Thoracic aorta (tissue), 2 donors: ENCODE results near the gene PERM1. TPM values are rescaled to one million over a fixed set of nuclear protein-coding genes. Genes with fewer than 3 reads are reported as not detected.
"Not testable (repeated sequence)": the region's sequence is repeated elsewhere in the genome, so short reads cannot be mapped to it uniquely, and the experiment has no call there.

Source experiments
- ATAC-seq: fragments of 150-250 bp; one replicate; pipeline ENCODE4 v1.8.0; 2017; ENCODE audit warnings: low read depth; ENCODE audit not compliant: insufficient number of reproducible peaks, low FRiP score
- DNase-seq: peaks from one replicate; pipeline ENCODE4 v3.0.0-alpha.2; 2020; ENCODE audit warnings: low spot score
- H3K27ac ChIP-seq, 2 donors: fragments of 200-600 bp; sonication (generic); 1 replicate in 1 of 2; 2 replicates in 1 of 2; pipeline ENCODE4 v1.5.1; 2016; ENCODE audit warnings: mild to moderate bottlenecking in 2 of 2, moderate library complexity in 2 of 2
- H3K27me3 ChIP-seq: fragments of 200-600 bp; sonication (generic); replicated peaks from 2 replicates; pipeline ENCODE4 v1.6.0; 2016; ENCODE audit warnings: mild to moderate bottlenecking; ENCODE audit not compliant: insufficient read depth
- H3K36me3 ChIP-seq: fragments of 200-600 bp; sonication (generic); one replicate; pipeline ENCODE4 v1.5.1; 2016
- H3K4me1 ChIP-seq, 2 donors: fragments of 200-600 bp; sonication (generic); 1 replicate in 1 of 2; 2 replicates in 1 of 2; pipeline versions ENCODE4 v1.5.1 to v1.6.0; 2016; ENCODE audit warnings: low read depth in 2 of 2, mild to moderate bottlenecking in 1 of 2; ENCODE audit not compliant: control insufficient read depth in 1 of 2
- H3K4me3 ChIP-seq: fragments of 200-600 bp; sonication (generic); 2 replicates; pipeline ENCODE4 v1.5.1; 2016; ENCODE audit warnings: mild to moderate bottlenecking
- H3K9me3 ChIP-seq: fragments of 200-600 bp; sonication (generic); 2 replicates; pipeline ENCODE4 v1.5.1; 2016
- total RNA-seq, 2 donors: library from RNA; depleted of rRNA; stranded (reverse); fragments of >200 nt; gene quantifications; one replicate each; pipeline versions ENCODE4 v1.1.0 to v1.2.3, GENCODE V29; 2016
- TF ChIP-seq, protein P1 (sequence below): fragments of 200-600 bp; sonication (generic); IDR thresholded peaks from one replicate; pipeline ENCODE4 v1.5.1; 2019; ENCODE audit warnings: antibody characterized with exemption

The PERM1 gene
- total RNA-seq, 2 donors from 2014 or later: 0.54 to 0.99 TPM

DNA sequence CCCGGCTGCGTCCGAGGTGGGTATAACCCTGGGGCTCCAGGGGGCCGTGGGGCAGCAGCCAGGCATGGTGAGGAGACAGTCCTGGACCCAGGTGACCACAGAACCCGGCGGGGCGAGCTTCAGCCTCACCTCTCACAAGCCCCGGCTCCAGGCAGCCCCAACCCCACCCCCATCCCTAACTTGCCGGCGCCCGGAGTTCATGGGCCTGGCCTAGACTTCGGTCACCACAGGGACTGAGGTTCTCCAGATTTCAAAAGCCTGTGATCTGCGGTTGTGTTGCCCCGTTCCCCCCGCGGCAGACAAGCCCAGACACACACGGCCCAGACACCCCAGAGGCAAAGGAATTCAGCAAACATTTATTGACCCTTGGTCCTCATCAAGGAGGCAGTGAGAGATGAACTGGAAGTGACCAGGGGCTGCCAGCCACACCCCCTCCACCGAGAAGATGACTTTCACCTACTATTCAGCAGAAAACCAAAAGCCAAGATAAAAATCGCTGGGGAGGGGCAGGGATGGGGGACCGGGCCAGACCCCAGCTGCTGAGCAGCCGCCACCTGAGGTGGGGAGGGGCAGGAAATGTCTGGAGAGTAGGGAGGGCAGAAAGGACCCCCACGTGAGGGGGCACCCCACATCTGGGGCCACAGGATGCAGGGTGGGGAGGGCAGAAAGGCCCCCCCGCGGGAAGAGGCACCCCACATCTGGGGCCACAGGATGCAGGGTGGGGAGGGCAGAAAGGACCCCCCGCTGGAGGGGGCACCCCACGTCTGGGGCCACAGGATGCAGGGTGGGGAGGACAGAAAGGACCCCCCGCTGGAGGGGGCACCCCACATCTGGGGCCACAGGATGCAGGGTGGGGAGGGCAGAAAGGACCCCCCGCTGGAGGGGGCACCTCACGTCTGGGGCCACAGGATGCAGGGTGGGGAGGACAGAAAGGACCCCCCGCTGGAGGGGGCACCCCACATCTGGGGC is 14.1 kb upstream of the PERM1 start:
- Histone ChIP-seq H3K36me3 (no peaks in the 10 kb centered on the region), H3K27me3 (no peaks in the 10 kb centered on the region), H3K4me1 (peaks cover 9 to 21% of the 10 kb centered on the region in 2 donors), H3K4me3 (no peak overlapping the region), H3K27ac (no peak overlapping the region), H3K9me3 (peaks cover 5% of the 10 kb centered on the region)
- TF ChIP-seq, protein P1, sequence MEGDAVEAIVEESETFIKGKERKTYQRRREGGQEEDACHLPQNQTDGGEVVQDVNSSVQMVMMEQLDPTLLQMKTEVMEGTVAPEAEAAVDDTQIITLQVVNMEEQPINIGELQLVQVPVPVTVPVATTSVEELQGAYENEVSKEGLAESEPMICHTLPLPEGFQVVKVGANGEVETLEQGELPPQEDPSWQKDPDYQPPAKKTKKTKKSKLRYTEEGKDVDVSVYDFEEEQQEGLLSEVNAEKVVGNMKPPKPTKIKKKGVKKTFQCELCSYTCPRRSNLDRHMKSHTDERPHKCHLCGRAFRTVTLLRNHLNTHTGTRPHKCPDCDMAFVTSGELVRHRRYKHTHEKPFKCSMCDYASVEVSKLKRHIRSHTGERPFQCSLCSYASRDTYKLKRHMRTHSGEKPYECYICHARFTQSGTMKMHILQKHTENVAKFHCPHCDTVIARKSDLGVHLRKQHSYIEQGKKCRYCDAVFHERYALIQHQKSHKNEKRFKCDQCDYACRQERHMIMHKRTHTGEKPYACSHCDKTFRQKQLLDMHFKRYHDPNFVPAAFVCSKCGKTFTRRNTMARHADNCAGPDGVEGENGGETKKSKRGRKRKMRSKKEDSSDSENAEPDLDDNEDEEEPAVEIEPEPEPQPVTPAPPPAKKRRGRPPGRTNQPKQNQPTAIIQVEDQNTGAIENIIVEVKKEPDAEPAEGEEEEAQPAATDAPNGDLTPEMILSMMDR: no peak
- no peak for ATAC-seq
- DNase-seq: no peak

DNA sequence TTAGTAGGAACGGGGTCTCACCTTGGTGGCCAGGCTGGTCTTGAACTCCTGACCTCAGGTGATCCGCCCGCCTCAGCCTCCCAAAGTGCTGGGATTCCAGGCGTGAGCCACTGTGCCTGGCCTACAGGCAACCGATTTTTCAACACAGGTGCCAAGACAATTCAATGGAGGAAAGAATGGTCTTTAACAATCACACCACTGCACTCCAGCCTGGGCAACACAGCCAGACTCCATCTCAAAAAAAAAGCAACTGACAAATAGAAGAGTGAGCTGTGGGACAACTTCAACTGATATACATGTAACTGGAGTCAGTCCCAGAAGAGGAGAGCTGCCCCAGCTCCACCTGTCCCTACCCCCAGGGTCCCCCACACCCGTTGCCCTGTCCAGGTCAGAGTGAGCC is 12.7 kb upstream of the PERM1 start:
- not testable (repeated sequence) for ATAC-seq, H3K27me3 ChIP-seq, H3K36me3 ChIP-seq, H3K27ac ChIP-seq, H3K4me3 ChIP-seq, H3K9me3 ChIP-seq, DNase-seq
- H3K4me1 ChIP-seq: peaks cover 9 to 16% of the 10 kb centered on the region in 2 donors

DNA sequence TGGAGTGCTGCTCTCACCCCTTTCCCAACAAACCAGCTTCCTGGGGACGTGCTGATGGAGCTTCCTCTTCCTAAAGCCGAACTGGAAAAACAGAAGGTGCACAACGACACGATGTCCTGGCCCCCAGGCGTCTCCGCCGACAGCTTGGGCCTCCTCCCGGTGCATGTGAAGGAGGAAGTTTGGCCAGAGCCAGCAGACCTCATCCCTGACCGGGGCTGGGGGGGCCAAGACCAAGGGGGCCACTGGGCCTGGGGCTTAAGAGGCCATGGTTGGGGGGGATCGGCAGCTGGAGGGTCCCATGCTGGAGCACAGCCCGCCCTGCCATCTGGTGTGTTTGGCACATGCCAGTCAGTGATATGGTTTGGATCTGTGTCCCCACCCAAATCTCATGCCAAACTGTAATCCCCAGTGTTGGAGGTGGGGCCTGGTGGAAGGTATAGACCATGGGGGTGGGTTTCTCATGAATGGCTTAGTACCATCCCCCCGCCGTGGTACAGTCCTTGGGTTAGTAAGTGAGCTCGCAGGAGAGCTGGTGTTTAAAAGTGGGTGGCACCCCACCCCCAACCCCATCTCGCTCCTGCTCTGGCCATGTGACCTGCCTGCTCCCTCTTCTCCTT is 11.6 kb upstream of the PERM1 start:
- Histone ChIP-seq H3K9me3 (peaks cover 5% of the 10 kb centered on the region), H3K4me3 (no peak overlapping the region), H3K27ac (no peak overlapping the region), H3K36me3 (no peaks in the 10 kb centered on the region), H3K4me1 (peaks cover 5 to 16% of the 10 kb centered on the region in 2 donors), H3K27me3 (no peaks in the 10 kb centered on the region)
- no peak for DNase-seq
- ATAC-seq: no peak
- TF ChIP-seq, protein P1: no peak

DNA sequence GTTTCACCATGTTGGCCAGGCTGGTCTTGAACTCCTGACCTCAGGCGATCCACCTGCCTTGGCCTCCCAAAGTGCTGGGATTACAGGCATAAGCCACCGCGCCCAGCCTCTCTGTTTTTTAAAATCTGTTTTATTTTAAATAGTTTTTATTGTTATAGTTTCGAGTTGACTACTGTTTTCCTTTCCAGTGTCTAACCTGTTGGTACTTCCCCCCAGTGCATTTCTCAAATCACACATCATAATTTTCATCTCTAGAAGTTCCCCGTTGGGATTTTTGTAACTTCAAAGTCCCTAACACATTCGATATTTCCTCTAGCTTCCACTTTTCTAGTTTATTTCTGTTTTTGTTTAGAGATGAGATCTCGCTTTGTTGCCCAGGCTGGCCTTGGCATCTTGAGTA is 10.5 kb upstream of the PERM1 start:
- TF ChIP-seq, protein P1: no peak
- H3K9me3 ChIP-seq: peaks cover 5% of the 10 kb centered on the region
- DNase-seq (no peak), ATAC-seq (no peak)
- no peak overlapping the region for H3K4me3 ChIP-seq
- H3K27ac ChIP-seq: no peak overlapping the region
- H3K4me1 ChIP-seq: peaks cover 0 to 5% of the 10 kb centered on the region in 2 donors
- H3K36me3 ChIP-seq: no peaks in the 10 kb centered on the region
- no peaks in the 10 kb centered on the region for H3K27me3 ChIP-seq

DNA sequence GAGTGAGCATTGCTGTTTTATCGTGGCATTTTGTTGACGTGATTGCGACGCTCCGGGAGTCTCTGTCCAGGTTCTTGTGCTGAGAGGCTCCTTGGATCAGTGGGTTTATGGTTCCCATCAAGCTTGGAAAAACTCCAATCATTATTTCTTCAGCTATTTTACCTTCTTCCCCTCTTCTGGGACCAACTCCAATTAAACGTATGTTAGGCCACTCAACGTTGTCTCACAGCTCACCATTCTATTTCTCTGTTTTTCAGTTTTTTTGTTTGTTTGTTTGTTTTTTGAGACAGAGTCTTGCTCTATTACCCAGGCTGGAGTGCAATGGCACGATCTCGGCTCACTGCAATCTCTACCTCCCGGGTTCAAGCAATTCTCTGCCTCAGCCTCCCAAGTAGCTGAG is 10.0 kb upstream of the PERM1 start:
- TF ChIP-seq, protein P1: no peak
- no peak for DNase-seq
- no peaks in the 10 kb centered on the region for H3K36me3 ChIP-seq

DNA sequence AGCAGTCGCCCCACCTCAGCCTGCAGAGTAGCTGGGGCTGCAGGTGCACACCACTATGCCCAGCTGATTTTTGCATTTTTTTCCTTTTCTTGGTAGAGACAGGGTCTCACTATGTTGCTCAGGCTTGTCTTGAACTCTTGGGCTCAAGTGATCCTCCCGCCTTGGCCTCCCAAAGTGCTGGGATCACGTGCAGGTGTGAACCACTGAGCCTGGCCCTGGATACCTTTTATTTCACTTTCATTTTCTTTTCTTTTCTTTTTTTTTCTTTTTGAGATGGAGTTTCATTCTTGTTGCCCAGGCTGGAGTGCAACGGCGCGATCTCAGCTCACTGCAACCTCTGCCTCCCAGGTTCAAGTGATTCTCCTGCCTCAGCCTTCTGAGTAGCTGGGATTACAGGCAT is 9.4 kb upstream of the PERM1 start:
- not testable (repeated sequence) for DNase-seq, H3K27ac ChIP-seq, H3K36me3 ChIP-seq, ATAC-seq, H3K4me3 ChIP-seq, H3K27me3 ChIP-seq, H3K4me1 ChIP-seq, H3K9me3 ChIP-seq

More for the DNA sequence above, 10.0 kb upstream of the PERM1 start:
- H3K4me1 ChIP-seq: peaks cover 0 to under 1% of the 10 kb centered on the region in 2 donors
- no peak overlapping the region for H3K27ac ChIP-seq
- no peak overlapping the region for H3K4me3 ChIP-seq
- peaks cover 5% of the 10 kb centered on the region for H3K9me3 ChIP-seq
- no peak for ATAC-seq
- no peaks in the 10 kb centered on the region for H3K27me3 ChIP-seq

DNA sequence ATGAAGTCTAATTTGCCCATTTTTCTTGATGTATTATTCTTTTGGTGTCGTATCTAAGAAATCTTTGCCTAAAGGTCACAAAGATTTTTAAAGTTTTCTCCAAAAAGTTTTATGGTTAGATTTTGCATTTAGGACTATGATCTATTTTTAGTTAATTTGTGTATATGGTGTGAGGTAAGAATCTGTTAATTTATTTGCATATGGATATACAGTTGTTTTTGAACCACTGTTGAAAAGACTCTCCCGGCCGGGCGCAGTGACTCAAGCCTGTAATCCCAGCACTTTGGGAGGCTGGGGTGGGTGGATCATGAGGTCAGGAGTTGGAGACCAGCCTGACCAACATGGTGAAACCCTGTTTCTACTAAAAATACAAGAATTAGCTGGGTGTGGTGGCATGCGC is 6.2 kb upstream of the PERM1 start:
- H3K27ac ChIP-seq, H3K4me1 ChIP-seq, H3K36me3 ChIP-seq, H3K9me3 ChIP-seq, DNase-seq, H3K4me3 ChIP-seq, ATAC-seq, H3K27me3 ChIP-seq: not testable (repeated sequence)
